Myocyte (in vitro differentiated cells): ENCODE measurements around the gene COL6A1. TPM values are rescaled to one million over a fixed set of nuclear protein-coding genes. Genes with fewer than 3 reads are reported as not detected.
"Not testable (repeated sequence)": the region's sequence is repeated elsewhere in the genome, so short reads cannot be mapped to it uniquely, and the experiment has no call there.

Source experiments
- DNase-seq: peaks from one replicate; pipeline ENCODE4 v3.0.0-alpha.2; 2012; ENCODE audit warnings: low read depth
- total RNA-seq: library from RNA; depleted of rRNA; stranded (reverse); fragments of >200 nt; gene quantifications from 2 replicates; pipeline ENCODE4 v1.2.3, GENCODE V29; 2014

The COL6A1 gene
- total RNA-seq, 1 donor from 2014 or later, result 678 TPM

DNA sequence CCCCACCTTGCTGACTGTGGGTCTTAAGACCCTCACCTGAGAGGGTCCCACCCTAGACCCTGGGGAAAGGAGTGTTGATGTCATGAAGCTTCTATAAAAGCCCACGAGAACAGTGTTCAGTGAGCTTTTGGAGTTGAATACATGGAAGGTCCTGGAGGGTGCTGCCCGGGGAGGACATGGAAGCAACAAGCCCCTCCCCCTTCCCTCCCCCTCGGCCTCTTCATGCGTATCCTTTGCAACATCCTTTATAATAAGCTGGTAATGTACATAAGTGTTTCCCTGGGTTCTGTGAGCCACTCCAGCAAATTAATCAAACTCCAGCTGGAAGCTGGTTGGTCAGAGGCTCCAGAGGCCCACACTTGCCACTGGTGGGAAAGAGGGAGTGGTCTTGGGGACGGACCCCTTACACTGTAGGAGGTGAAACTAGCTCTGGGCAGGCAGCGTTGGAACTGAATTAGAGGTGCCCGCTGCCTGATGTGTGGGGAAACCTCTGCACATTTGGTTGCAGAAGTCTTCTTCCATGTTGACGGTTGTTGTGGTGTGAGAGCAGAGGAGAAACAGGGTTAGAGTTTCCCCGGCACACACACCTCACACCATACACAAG is 14.7 kb upstream of the COL6A1 start:
- DNase-seq, result no peak

GRCh38 chr21:45969921-45970673 is 11.5 kb upstream of the COL6A1 start:
- DNase-seq, result no peak

- DNase-seq, result peak; percentile 63
Observed at GRCh38 chr21:45970674-45971615, 10.6 kb upstream of the COL6A1 start.

DNA sequence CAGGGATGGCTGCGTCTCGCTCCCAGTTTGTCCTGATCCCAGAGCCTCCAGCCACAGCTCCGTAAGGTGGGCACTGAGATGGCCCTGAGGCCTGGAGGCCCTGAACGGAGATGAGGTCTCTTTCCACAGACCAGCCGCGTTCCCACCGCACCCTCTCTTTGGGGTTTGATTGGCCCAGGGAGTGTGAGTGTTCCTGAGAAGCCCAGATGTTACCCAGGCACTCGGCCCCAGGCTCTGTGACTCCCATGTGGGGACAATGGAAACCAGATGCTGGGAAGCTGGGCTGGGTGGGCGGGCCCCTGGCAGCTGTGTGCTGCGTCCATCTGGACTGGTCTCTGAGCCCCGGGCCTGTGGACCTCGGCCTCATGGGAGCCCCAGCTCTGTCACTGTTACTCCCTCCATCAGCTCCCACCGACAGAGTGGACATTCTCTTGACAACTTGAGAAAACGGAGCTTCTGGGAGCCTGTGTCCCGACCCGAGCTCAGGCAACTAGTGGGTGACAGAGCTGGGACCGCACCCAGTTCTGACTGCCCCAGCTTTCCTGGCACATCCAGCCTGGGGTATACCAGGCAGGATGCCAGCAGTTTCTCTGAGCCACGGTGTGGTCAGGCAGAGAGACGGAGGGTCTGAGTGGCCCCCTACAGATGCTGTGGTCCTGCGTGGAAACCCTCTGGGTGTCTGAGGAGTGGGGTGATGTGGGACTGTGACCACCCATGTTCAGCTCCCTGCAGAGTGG is 9.8 kb upstream of the COL6A1 start:
- peak; percentile 58 for DNase-seq

- DNase-seq, result no peak
Observed at GRCh38 chr21:45972353-45972715, 9.2 kb upstream of the COL6A1 start.

DNA sequence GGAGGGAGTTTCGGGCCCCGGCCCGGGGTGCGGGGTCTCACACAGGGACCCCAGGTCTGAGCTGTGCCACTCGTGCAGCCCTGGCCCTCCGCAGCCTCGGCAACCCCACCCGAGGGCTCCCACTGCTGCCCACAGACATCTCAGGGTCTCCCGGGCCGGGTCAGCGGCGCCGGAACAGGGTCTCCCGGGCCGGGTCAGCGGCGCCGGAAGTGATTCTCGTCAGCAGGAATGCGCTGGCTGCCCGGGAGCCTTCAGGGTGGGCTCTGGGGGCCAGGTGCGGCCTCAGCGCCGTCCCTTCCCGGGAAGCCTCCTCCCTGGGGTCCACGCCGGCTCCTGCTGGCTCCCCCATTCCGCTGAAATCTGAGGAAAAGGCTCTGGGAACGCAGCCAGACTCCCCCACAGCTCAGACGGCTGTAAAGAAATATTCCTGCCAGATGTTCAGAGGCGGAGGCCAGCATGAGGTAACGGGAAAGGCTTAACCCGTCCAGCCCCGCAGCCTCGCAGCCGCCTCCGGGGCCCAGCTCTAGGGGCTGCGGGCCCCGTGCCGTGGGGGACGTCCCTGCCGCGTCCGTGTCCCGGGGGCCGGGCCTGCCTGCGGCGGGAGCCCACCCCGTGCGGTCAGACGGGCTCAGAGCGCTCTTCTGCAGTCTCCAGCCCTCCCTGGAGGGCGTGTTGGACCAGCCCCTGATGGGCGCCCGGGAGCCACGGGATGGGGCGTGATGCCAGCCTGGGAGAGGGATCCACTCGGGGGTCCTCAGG is 8.7 kb upstream of the COL6A1 start:
- DNase-seq, result peak; percentile 84

GRCh38 chr21:45973475-45974072 is 8.0 kb upstream of the COL6A1 start:
- DNase-seq, result peak; percentile 83

- DNase-seq, result peak; percentile 93
Observed at GRCh38 chr21:45974073-45975019, 7.2 kb upstream of the COL6A1 start.

DNA sequence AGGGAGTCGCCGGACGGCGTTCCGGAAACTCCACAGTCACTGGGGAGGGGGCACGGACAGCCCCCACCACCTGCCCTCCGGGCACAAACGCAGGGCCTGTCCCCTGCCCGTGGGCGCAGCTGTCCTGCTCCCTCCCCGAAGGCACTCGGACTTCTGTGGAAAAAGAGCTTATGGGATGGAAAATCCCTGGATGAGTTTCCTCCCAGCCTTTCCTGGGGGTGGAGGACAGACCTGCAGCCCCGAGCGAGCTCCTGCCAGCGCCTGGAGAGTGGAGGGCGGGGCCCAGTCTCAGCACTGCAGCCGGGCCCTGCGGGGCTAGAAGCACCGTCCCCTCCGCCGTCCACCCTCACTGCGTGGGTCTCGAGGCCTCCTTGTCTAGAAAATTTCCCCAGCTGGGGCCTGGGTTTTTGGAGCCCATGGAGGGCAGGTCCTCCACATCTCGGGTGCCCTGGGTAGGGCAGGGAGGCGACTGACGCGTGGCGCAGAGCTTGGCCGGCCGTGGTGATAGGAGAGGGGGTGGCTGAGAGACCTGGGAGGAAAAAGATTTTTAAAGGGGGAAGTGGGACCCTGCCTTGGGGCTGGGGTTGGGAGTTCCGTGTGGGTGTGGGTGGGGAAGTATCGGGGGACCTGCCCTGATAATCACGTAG is 6.4 kb upstream of the COL6A1 start:
- DNase-seq, result no peak

DNA sequence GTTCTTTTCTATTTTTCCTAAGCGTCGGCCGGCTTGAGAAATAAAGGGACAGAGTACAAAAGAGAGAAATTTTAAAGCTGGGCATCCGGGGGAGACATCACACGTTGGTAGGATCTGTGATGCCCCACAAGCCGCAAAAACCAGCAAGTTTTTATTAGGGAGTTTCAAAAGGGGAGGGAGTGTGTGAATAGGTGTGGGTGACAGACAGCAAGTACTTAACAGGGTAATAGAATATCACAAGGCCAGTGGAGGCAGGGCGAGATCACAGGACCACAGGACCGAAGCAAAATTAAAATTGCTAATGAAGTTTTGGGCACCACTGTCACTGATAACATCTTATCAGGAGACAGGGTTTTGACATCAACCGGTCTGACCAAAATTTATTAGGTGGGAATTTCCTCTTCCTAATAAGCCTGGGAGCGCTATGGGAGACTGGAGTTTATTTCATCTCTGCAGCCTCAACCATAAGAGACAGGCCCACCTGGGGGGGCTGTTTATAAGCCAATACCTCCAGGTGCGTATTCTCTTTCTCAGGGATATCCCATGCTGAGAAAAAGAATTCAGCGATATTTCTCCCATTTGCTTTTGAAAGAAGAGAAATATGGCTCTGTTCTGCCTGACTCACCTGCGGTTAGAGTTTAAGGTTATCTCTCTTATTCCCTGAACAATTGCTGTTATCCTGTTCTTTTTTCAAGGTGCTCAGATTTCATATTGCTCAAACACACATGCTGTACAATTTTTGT is 5.7 kb upstream of the COL6A1 start:
- not testable (repeated sequence) for DNase-seq

DNA sequence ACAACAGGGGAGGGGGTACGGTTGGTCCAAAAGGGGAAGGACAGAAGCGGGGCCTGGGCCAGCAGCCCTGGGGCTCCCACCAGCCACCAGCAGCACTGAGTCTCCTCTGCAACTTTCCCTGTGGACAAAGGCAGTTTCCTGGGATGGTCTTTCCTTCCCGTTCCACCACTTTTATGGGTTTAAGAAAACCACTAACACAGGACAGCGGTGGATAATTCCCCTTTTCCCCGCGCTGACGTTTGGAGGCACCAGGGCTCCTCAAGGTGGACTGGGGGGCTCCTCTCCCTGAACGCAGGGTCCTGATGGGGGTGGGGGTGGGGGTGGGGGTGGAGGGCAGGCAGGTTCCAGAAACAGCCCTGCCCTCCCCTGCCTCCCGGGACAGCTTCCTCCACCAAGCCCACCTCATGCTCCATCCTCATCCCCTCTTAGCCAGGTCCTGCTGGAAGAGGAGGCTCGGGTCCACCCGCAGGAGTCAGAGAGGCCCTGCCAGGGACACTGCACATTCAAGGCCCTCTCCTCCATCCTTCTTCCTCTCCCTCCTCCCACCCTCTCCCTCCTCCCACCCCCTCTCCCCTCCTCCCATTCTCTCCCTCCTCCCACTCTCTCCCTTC is 4.8 kb upstream of the COL6A1 start:
- no peak for DNase-seq

DNA sequence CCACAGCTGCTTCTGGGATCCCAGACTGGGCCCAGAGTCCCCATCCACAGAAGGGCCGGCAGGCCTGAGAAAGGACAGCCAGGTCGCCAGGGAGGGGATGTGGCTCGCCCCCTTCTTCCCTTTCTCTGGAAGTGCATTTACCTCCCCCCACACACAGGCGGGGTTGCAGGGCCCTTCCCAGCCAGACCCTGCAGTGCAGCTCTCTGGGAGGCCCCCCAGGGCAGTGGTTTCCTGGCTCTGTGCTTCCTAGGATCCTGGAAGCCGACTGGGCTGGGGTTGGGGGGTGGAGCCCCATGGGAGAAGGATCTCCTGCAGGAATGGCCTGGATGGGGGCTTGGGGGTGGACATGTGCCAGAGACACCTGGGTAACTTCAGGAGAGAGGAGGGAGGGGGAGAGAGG is 4.2 kb upstream of the COL6A1 start:
- DNase-seq, result no peak

DNA sequence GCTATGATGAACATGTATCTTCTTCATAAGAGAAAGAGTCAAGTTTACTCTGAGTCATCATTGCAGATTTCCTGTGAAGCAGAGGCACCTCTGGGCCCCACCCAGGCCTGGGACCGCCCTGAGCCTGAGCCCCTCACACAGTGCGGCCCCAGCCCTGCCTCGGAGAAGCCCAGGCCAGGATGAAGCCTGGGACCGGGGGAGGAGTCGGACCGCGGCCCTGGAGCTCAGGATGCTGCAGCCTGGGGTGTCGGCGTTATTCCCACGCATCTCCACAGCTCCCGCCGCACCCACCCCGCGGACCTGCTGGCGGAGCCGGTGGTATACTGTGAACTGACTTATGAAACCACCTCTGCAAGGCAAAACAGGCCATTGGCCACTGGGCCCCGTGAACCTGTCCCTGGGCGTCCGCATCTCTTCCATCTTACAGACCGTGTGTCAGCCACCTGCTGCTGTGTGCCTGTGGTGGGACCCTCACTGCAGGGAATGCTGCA is 2.4 kb upstream of the COL6A1 start:
- no peak for DNase-seq

DNA sequence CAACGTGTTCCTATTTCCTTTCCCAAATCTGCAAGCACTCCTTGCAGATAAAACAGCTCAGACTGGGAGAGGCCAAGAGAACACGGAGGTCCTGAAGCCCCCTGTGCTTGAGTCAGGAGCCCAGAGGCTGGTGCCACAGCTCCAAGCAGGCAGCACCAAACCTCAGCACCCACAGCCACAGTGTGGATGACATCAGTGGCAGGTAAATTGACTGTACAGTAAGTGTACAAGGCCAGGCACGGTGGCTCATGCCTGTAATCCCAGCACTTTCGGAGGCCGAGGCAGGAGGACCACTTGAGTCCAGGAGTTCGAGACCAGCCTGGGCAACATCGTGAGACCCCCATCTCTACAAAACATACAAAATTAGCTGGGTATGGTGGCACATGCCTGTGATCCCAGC is 1.9 kb upstream of the COL6A1 start:
- DNase-seq, result no peak

DNA sequence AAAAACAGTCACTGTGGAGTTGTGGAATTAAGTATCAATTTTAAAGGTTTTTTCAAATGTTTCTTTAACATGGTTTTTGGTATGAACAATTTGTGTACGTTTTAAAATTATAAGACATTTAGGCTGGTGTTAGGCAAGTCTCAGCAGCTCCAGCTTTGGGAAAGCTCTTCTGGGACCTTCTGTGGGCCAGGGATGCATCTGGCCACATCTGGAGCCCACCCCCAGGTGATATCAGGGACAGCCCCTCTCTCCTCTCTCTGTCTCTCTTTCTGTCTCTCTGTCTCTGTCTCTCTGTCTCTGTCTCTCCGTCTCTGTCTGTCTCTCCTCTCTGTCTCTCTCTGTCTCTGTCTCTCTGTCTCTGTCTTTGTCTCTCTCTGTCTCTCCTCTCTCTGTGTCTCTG is 1.3 kb upstream of the COL6A1 start:
- DNase-seq, result no peak

DNA sequence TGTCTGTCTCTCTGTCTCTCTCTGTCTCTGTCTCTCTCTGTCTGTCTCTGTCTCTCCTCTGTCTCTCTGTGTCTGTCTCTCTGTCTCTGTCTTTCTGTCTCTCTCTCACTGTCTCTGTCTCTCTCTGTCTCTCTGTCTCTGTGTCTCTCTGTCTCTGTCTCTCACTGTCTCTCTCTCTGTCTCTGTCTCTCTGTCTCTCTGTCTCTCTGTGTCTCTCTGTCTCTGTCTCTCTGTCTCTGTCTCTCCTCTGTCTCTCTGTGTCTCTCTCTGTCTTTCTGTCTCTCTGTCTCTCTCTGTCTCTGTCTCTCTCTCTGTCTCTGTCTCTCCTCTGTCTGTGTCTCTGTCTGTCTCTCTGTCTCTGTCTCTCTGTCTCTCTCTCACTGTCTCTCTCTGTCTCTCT is 873 bp upstream of the COL6A1 start:
- no peak for DNase-seq

DNA sequence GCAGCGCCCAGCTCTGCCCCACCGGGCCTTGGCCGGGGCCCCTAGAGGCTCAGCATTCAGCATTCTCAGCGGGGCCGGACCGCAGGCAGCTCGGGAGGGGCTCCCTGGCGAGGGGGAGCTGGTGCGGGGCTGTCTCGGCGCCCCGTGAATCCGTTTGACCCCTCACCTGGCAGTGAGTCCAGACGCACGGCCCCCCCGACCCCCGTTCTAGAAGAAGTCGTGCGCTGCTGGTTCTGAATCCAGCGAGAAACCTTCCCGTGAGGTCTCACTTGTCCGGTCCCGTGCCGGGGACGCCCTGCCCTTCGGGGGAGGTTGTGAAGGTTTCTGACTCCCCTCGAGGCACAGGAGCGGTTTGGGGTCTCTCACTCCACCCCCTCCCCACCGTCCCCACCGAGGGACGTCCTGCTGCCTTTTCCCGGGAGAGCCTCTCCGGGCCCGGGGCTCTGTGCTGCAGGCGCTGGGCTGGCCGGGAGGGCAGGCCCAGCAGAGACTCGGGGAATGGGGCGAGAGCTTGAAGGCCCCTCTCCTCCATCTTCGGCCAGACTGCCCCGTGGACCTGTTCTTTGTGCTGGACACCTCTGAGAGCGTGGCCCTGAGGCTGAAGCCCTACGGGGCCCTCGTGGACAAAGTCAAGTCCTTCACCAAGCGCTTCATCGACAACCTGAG is 655 bp downstream of the COL6A1 start:
- no peak for DNase-seq
